Raji (cell line): ENCODE data around the gene ITGAE.

Experiments
- POLR2A ChIP-seq: IDR thresholded peaks from 2 replicates; pipeline ENCODE4 v1.6.1; 2011; ENCODE audit warnings: low read depth, low read length, control low read depth; ENCODE audit not compliant: insufficient read depth

ITGAE gene

DNA sequence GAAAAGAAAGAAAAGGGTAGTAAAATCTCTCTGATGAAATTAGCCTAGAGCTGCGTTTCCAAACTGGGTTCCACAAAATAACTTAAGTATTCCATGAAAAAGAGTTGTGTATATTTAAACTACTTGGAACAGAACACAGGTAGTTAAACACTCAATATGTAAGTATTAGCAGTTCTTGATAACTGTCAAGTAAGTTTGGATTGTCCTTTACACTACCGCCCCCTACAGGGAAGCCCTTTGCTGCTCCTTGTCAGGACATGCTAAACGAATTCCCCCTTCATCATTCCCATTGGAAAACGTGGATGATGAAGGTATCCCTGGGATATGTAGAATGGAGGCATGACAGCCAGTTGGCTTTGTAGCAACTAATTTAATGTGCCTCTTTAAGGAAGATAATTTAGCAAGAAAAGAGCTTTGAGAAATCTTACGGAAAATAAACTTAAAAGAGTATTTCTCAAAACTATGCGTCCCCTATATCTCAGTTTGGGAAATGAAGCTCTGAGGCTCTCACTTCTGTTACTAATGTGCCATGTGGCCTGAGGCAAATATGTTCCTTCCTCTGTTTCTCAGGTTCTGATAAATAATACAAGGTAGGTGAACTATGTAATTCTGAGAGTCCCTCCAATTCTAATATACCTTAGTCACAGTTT, 26.3 kb upstream of the ITGAE start:
- no peak for TF ChIP-seq POLR2A

DNA sequence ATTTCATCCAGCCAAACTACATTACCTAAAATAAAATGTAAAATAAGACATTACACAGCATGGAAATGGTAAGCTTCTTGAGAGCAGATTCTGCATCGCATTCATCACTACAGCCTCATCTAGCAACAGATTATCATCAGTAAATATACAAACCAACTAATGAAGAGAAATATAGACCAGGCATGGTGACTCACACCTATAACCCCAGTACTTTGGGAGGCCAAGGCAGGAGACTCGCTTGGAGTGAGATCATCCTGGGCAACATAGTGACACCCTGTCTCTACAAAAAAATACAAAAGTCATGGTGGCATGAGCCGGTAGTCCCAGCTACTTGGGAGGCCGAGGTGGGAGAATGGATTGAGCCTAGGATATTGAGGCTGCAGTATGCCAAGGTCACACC, 25.2 kb upstream of the ITGAE start:
- TF ChIP-seq POLR2A: no peak

DNA sequence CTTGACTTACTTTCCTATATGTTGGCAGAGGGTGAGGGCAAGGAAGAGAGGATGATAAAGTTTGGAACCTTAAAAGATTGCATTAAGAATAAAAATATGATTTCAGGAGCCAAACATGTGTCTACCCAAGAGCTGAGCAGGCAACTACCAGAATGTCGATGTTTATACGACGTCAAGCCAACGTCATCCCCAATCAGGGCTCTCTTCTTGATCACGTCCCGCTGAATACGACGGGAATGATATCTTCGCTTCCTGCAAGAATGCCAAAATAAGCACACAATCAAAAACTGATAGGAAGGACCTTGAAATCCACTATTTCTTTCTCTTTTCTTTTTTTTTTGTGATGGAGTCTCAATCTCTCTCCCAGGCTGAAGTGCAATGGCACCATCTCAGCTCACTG, 20.1 kb upstream of the ITGAE start:
- no peak for TF ChIP-seq POLR2A

DNA sequence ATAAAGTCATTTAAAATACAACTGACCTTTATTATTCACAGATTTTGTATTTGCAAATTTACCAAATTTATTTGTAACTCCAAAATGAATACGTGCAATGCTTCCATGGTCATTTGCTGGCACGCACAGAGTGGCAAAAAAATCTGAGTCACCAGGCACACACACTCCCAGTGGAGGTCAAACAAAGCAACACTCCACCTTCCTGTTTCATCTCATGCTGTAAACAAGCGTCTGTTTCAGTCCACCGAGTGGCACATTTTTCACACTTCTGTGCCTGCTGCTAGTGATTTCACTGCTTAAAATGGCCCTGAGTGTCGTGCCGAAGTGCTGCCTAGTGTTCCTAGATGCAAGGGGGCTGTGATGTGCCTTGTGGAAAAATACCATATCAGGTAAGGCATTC, 17.8 kb upstream of the ITGAE start:
- no peak for TF ChIP-seq POLR2A

DNA sequence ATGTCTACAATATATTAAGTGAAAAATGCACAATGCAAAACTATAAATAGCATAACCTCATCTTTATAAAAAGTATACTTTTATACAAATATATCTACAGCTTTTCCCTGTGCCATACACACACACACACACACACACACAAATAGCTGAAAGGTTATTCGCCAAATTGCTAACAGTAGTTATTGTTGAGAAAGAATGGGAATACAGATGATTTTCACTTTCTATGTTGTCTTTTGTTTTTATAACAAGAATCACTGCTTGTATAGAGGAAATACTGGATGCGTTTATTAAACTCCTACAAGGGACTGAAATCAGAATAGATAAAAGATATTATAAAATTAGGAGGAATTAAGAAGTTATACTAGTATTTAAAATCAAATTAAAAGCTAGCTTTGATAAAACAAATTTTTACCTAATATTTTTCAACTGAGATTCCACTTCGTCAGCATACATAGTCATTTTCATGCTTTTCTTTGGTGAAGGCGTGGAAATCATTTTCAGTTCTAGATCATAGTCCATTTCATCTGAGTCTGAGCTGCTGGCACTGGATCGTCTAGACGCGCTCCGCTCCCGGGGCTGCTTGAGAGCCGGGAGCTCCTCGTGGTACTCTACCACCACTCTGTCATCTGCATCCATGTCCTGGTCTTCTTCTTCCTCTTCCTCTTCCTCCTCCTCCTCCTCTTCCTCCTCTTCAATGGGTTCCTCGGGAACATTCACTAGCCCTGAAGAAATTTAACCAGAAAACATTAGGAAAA, 17.0 kb upstream of the ITGAE start:
- no peak for TF ChIP-seq POLR2A

DNA sequence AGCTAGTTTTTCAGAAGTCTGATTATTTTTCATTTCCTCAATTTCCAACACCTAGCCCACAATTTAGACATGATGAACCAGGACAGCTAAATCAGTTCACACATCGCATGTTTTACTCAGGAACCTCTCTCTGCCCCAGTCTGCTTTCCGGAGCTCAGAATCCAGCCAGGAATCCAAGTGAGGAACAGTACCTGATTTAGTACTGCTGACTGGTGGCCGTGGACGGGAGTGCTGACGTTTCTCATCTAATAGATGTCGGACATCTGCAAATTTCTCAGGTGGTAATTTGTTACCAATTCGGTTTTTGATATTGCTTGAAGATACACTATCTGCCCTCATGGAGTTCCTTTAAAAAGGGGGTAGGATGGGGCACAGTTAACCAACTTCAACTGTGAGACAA, 14.9 kb upstream of the ITGAE start:
- no peak for TF ChIP-seq POLR2A

DNA sequence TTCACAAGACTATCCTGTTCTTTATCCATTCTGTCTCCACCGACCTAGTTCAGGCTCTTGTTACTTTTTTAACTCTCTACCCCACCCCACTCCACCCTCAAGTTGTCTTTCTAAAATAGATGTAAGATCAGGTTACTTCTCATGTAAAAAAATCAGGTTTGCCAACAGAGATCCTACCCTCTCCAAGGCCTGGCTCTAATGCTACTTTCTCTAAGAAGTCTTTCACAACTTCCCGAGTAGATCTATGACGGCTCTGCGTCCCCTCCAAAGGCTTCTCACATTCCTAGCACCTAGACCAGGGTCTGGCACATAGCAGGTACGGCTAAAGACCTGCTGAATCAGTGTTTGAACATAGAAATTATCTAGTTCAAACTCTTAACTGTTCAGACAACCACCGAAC, 14.1 kb upstream of the ITGAE start:
- no peak for TF ChIP-seq POLR2A

DNA sequence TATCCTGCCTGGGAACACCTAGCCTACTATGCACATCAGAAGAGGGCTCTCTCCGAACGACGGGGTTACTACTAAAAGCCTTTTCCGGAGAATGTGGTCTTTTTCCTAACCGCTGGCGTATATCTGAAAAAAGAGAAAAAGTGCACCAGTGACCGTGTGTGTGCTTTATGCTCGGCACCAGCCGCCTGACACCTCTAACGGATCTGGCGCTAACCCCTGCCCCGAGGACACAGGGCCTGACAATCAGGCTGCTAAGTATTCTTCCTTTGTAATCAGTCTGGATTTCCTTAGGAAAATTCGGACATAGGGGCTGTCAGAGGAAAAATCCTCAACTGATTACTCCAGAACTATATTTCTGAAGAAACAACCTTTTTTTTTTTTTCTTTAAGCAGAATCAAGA, 13.4 kb upstream of the ITGAE start:
- TF ChIP-seq POLR2A: no peak

DNA sequence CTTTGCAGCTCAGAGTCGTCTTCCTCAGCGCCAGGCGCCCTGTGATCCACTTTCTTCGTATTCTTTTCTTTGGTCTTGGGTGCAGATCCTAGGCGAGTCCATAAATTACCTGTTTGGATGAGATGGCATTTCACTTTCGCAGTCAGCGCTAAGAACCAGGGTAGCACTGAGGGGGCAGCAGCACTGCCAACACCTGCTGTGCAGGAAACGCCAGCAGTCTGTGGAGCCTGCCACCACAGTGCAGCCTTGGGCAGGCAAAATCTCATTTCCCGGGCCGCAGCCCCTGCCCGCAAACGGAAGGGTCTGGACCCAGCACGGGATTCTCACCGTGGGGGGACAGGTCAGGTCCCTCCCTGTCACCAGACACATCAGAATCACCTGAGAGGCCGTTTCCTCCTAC, 12.2 kb upstream of the ITGAE start:
- TF ChIP-seq POLR2A: no peak

DNA sequence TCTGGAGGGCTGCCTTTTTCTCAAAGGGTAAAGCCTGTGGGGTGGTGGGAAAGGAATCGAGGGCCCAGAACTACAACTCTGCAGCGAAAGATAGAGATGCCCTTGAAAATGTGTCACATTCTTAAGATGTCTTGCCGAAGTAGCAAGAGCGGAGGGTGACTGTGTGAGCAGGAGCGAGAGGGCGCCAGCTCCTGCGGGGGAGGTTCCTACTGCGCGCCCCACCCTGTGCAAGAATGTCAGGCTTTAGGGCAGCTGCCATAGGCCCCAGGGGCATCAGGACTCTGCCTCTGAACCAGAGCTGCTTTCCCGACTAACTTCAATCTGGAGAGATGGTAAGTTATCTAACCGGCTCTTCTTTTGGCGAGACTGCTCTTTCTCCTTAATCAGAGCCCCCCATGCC, 11.8 kb upstream of the ITGAE start:
- no peak for TF ChIP-seq POLR2A

DNA sequence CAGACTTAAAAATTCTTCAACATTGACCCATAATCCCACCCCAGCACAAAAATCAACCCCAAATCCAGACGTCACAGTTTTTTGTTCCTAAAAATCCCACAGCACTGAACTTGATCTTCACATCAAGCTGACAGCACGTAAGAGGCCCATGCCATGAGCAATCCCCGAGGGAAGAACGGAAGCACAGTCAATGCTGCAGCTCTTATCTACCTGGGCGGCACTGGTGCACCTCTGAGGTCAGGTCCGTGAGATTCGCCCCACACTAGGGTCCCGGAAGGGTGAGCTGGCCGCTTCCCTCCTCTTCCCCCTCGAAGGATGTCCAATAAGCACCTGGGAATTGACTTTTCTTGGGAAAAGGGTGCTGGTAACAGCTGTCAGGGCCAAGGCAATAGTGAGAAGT, 11.3 kb upstream of the ITGAE start:
- no peak for TF ChIP-seq POLR2A

DNA sequence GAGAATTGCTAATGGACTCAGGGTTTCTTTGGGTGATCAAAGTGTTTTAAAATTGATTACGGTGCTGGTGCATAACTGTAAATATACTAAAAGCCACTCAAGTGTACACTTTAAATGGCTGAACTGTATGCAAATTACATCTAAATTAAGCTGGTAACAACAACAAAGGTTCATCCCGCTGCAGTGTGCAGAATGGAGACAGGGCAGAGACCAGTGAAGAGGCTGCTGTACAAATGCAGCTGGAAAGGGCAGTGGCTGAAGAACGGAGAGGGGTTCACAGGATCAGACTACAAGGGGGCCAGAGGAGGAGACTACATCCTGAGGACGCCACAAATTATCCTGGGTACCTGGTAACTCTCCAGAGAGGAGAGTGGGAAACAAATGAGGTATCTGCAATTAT, 9.0 kb upstream of the ITGAE start:
- no peak for TF ChIP-seq POLR2A

DNA sequence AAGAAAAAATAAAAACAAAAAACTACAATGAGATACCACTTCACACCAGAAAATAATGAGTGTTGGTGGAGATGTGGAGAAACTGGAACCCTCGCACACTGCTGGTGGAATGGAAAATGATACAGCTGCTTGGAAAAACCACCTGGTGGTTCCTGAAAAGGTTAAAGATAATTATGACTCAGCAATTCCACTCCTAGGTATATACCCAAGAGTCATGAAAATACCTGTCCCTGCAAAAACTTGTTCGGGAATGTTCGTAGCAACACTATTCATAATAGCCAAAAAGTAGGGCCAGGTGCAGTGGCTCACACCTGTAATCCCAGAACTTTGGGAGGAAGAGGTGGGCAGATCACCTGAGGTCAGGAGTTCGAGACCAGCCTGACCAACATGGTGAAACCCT, 8.1 kb upstream of the ITGAE start:
- no peak for TF ChIP-seq POLR2A

DNA sequence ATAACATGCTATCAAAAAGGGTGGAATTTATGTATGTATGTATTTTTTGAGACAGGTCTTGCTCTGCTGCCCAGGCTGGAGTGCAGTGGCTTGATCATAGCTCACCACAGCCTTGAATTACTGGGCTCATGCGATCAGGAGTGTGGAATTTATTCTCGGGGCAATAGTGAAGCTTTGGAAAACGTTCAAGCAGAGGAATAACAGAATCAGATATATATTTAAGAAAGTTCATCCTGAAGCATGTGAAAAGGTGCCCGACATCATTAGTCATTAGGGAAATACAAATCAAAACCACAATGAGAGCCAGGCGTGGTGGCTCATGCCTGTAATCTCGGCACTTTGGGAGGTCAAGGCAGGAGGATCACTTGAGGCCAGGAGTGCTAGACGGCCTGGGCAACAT, 7.7 kb upstream of the ITGAE start:
- no peak for TF ChIP-seq POLR2A

DNA sequence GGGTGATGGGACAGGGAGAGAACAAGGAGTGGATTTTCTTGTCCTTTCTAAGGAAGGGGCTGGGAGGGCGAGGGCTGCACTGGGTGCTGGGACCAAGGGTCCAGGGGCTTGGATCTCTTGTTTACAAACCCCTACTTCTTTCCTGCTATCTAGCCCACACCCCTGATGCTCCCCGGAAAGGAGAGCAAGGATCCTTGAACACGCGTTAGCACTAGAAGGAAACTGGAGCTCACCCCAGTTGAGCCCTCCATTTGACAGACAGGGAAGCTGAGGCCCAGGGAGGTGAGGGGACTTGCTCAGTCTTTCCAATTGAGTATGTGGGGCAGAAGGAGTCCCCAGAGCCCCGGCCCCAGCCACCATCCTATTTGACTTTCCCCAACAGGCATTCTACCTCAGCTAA, 4.6 kb upstream of the ITGAE start:
- TF ChIP-seq POLR2A: no peak

DNA sequence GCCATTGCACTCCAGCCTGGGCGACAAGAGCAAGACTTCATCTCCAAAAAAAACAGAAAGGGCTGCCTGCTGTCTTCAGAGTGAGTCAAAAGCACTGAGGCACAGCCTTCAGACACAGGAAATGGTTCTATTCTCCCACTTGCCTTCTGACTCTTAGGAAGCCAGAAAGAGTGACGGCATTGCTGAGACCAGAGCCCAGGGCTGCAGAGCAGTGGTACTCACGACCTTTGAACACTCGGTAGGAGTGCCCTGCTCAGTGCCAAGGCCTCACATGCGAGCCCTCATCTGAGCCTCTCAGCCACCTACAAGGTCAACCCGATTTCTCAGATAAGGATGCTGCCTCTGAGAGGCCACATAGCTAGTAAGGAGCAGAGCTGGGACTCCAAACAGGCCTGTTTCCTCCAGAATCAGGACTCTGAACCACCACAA, 3.5 kb upstream of the ITGAE start:
- no peak for TF ChIP-seq POLR2A

DNA sequence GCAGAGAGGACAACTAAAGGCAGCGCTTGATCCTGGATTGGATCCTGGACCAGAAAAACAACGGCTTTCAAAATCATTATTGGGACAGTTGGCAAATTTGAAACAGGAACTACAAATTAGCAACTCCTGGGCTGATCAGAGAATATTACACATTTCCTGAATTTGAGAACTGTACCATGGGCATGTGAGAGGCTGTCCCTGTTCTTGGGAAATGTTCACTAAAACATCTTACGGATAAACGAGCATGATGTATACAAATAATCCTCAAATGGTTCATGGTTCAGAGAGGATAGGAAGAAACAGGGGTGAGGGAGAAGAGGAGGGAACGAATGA, 2.3 kb upstream of the ITGAE start:
- no peak for TF ChIP-seq POLR2A
